Cardiac atrium fibroblast (primary cell): ENCODE results near the gene TMA7B. TPM values are rescaled to one million over a fixed set of nuclear protein-coding genes. Genes with fewer than 3 reads are reported as not detected.

Source experiments
- total RNA-seq: library from RNA; depleted of rRNA; stranded (reverse); fragments of >200 nt; gene quantifications from 2 replicates; pipeline ENCODE4 v1.2.3, GENCODE V29; 2015

TMA7B gene
- not detected in 2 replicates for total RNA-seq

DNA sequence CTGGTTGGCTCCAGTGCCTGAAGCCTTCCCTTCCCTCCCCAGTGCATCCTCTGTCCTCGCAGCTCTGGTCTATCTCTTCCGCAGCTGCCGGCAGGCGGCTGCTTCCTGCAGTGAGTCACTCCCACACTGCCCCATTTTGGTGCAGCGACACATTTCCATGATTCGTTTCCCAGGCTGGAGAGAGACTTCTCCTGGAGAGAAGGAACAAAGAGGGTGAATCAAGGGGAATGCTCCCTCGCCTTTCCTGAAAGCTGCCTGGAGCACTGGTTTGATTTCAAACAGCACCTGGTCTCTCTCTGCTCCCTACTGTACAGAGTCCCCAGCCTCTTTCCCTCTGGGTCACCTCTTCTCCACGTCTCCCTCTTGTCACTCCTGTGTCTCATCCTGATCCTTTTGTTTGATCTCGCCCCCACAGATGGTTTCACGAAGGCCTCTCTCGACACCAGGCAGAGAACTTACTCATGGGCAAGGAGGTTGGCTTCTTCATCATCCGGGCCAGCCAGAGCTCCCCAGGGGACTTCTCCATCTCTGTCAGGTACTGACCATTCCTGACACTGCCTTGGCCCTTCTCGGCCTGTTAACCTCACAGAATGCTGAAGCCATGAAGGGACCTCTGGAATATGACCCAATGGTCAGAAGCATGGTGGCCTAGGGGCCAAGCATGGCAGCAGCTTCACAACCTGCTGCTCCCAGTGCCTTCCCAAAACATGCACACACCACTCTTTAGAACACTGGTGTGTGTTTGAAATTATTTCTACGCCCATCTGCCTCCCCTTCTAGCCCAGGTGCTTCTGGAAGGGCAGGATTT lies at the start of gene TMA7B:
Gene TMA7B, plus strand, starts transcription at position 758 of the 808 bp plus-strand sequence. CDS start 3,978 bp downstream, outside the sequence.

GRCh38 chr22:39994566-39995392 lies 34.6 kb downstream of the TMA7B start, which contains the start of gene FAM83F:
Gene FAM83F (plus strand): TSS chr22:39994954. CDS start chr22:39995043, 89 bp downstream.

Other genes with a start within 250 kb of the TMA7B start
- not detected in 2 replicates for gene ENTHD1, start 66.6 kb upstream of the TMA7B start, total RNA-seq
- gene GRAP2, start 59.3 kb upstream of the TMA7B start, total RNA-seq, result not detected in 2 replicates
- 0.18 TPM in 1 of 2 replicates, not detected in the other for gene FAM83F, start 34.6 kb downstream of the TMA7B start, total RNA-seq
- 6.5 and 13.6 TPM in 2 replicates for gene TNRC6B, start 217.5 kb downstream of the TMA7B start, total RNA-seq